Measurements from ENCODE around the gene GBGT1. TPM values are rescaled to one million over a fixed set of nuclear protein-coding genes. Genes with fewer than 3 reads are reported as not detected.

GBGT1 gene
- total and polyA plus RNA-seq, 2 donors (not counting 1 experiment from before 2014, with no cell fraction given) = 19.6 to 52.7 TPM

DNA sequence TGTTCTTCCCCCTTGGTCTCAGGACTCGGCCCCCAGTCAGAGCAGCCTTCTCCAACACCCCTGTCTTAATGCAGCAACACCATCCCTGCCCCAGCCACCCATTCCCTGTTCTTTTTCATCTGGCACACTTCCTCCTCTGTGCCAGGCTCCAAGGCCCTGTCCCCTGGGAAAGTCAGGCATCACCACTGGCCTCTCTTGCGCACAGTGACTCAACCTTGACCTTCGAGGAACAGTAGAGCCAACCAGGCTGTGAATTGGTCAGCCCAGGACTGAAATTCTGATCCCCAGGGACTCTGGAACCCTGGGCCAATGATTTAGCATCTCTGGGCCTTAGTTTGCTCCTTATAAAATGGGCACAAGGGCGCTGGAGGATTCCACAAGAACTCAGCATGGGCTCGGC lies 32.2 kb downstream of the GBGT1 start:
- Histone ChIP-seq H3K27ac (ENCODE audit: low read length in 2 of 2) (peak overlapping the region; percentile 71 to 95), H3K9me3 (ENCODE audit: control extremely low read depth in 1 of 3, control insufficient read depth in 2 of 3, insufficient read depth in 1 of 3, low read length in 2 of 3) (no peaks in the 10 kb centered on the region), H3K4me3 (ENCODE audit: control extremely low read depth in 1 of 5, extremely low read depth in 1 of 5, insufficient read depth in 1 of 5, low read depth in 2 of 5, low read length in 4 of 5) (no peak overlapping the region), H3K36me3 (replicated peaks in 1 of 2; ENCODE audit: control extremely low read depth in 1 of 2, control insufficient read depth in 1 of 2, extremely low read depth in 1 of 2, insufficient read depth in 2 of 2, low read length in 1 of 2) (peaks cover 0 to 8% of the 10 kb centered on the region in 2 experiments), H3K9ac (ENCODE audit: low read length) (no peak overlapping the region), H4K20me1 (ENCODE audit: control insufficient read depth, insufficient read depth, low read length, poor library complexity, severe bottlenecking) (no peaks in the 10 kb centered on the region), H3K4me1 (ENCODE audit: control insufficient read depth in 2 of 2, insufficient read depth in 2 of 2, low read length in 2 of 2) (peaks cover 34 to 65% of the 10 kb centered on the region in 2 donors), H3K4me2 (replicated peaks; ENCODE audit: low read depth, low read length, poor library complexity, severe bottlenecking) (peak overlapping the region; percentile 52), H3K79me2 (ENCODE audit: control insufficient read depth, insufficient read depth, low read length) (peaks cover 69% of the 10 kb centered on the region), H2AFZ (ENCODE audit: insufficient read depth, low read depth, low read length, poor library complexity, severe bottlenecking) (no peak overlapping the region), H3K27me3 (replicated peaks in 1 of 4; ENCODE audit: control extremely low read depth in 1 of 4, control insufficient read depth in 3 of 4, insufficient read depth in 4 of 4, low read length in 3 of 4) (no peaks in the 10 kb centered on the region)
- peaks cover 67% of the 10 kb centered on the region for H3K4me1 Mint-ChIP-seq
- peak overlapping the region; percentile 100 for H3K27ac Mint-ChIP-seq
- ATAC-seq (ENCODE audit: low read depth) (no peak), DNase-seq (no peak)
- intact Hi-C loops (cut with micrococcal nuclease) = no loop called here
- CTCF ChIA-PET = interaction anchor here (6.7 to 6.9 kb wide), 2 partner anchors 12 to 17 kb away, joined by 48 to 87 read pairs; no protein-coding TSS in a partner anchor
- TF ChIP-seq, protein P1, sequence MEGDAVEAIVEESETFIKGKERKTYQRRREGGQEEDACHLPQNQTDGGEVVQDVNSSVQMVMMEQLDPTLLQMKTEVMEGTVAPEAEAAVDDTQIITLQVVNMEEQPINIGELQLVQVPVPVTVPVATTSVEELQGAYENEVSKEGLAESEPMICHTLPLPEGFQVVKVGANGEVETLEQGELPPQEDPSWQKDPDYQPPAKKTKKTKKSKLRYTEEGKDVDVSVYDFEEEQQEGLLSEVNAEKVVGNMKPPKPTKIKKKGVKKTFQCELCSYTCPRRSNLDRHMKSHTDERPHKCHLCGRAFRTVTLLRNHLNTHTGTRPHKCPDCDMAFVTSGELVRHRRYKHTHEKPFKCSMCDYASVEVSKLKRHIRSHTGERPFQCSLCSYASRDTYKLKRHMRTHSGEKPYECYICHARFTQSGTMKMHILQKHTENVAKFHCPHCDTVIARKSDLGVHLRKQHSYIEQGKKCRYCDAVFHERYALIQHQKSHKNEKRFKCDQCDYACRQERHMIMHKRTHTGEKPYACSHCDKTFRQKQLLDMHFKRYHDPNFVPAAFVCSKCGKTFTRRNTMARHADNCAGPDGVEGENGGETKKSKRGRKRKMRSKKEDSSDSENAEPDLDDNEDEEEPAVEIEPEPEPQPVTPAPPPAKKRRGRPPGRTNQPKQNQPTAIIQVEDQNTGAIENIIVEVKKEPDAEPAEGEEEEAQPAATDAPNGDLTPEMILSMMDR (IDR thresholded peaks at IDR 0.05) = no peak
- peak overlapping the region; percentile 59 for H3K4me3 Mint-ChIP-seq
- H3K27me3 Mint-ChIP-seq = no peaks in the 10 kb centered on the region
- POLR2A ChIA-PET = interaction anchor here (0.7 to 1.8 kb wide), 4 partner anchors 10 to 17 kb away, joined by 4 to 7 read pairs (median 5); partner anchors contain the start of gene RALGDS
- no peaks in the 10 kb centered on the region for H3K9me3 Mint-ChIP-seq (ENCODE audit: insufficient read depth)
- 85% methylated on average over 5 of the region's 5 CpGs for WGBS (ENCODE audit: insufficient coverage)

DNA sequence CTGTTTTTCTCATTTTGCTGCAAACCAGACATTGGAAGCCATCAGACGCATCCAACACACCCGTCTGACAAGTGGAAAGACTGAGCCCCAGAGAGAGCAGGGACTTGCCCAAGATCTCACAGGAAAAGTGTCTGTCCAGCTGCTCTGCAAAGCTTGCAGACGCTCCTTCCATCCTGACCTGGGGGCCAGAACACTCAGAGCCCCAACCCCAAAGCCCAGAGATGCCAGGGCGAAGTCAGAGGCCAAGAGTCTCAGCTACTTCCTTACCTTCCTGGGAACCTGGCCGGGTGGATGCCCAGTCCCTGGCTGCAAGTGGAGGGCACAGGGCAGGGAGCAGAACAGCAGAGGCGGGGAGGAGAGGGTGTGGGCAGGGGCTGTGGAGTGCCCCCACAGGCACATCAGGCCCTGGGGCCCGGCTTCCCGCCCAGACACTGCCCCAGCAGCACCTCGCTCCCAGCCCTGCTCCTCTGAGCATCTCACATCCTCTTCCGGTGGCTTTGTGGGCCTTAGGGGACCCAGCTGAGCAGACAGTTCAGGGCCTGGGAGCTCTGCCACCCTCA lies 32.9 kb downstream of the GBGT1 start:
- H3K27me3 Mint-ChIP-seq = no peaks in the 10 kb centered on the region
- TF ChIP-seq, protein P1 (IDR thresholded peaks at IDR 0.05) = no peak
- no peak for TF ChIP-seq EZH2 (IDR thresholded peaks at IDR 0.05; ENCODE audit: borderline replicate concordance, insufficient read depth, low read depth, low read length, poor library complexity, severe bottlenecking)
- peak overlapping the region in 2 of 5 experiments; percentile 23 to 34 for H3K4me3 ChIP-seq (ENCODE audit: control extremely low read depth in 1 of 5, extremely low read depth in 1 of 5, insufficient read depth in 1 of 5, low read depth in 2 of 5, low read length in 4 of 5)
- peak overlapping the region; percentile 28 for H3K9ac ChIP-seq (ENCODE audit: low read length)
- ChIA-PET CTCF (interaction anchor here (6.7 to 6.9 kb wide), 2 partner anchors 13 to 17 kb away, joined by 48 to 87 read pairs; no protein-coding TSS in a partner anchor), POLR2A (interaction anchor here (0.6 to 1.8 kb wide), 6 partner anchors 9 to 24 kb away, joined by 3 to 7 read pairs (median 4); partner anchors contain the start of gene RALGDS)
- peak overlapping the region; percentile 52 for H3K4me2 ChIP-seq (replicated peaks; ENCODE audit: low read depth, low read length, poor library complexity, severe bottlenecking)
- H3K4me1 ChIP-seq (ENCODE audit: control insufficient read depth in 2 of 2, insufficient read depth in 2 of 2, low read length in 2 of 2) = peaks cover 39 to 72% of the 10 kb centered on the region in 2 donors
- peak overlapping the region; percentile 71 to 95 for H3K27ac ChIP-seq (ENCODE audit: low read length in 2 of 2)
- peak overlapping the region; percentile 16 for H2AFZ ChIP-seq (ENCODE audit: insufficient read depth, low read depth, low read length, poor library complexity, severe bottlenecking)
- intact Hi-C loops (cut with micrococcal nuclease) = no loop called here
- DNase-seq (peak; percentile 66), ATAC-seq (ENCODE audit: low read depth) (peak; percentile 60)
- peak overlapping the region; percentile 65 for H3K4me3 Mint-ChIP-seq
- H3K4me1 Mint-ChIP-seq = peaks cover 69% of the 10 kb centered on the region
- H3K79me2 ChIP-seq (ENCODE audit: control insufficient read depth, insufficient read depth, low read length) = peaks cover 69% of the 10 kb centered on the region
- 42% methylated on average over 10 of the region's 10 CpGs for WGBS (ENCODE audit: insufficient coverage)
- H4K20me1 ChIP-seq (ENCODE audit: control insufficient read depth, insufficient read depth, low read length, poor library complexity, severe bottlenecking) = no peaks in the 10 kb centered on the region
- H3K9me3 Mint-ChIP-seq (ENCODE audit: insufficient read depth) = no peaks in the 10 kb centered on the region
- no peaks in the 10 kb centered on the region for H3K27me3 ChIP-seq (replicated peaks in 1 of 4; ENCODE audit: control extremely low read depth in 1 of 4, control insufficient read depth in 3 of 4, insufficient read depth in 4 of 4, low read length in 3 of 4)
- H3K9me3 ChIP-seq (ENCODE audit: control extremely low read depth in 1 of 3, control insufficient read depth in 2 of 3, insufficient read depth in 1 of 3, low read length in 2 of 3) = no peaks in the 10 kb centered on the region
- H3K36me3 ChIP-seq (replicated peaks in 1 of 2; ENCODE audit: control extremely low read depth in 1 of 2, control insufficient read depth in 1 of 2, extremely low read depth in 1 of 2, insufficient read depth in 2 of 2, low read length in 1 of 2) = peaks cover 0 to 8% of the 10 kb centered on the region in 2 experiments
- H3K27ac Mint-ChIP-seq = peak overlapping the region; percentile 100

Measured in B cell (primary cell).